Retinal pigment epithelial cell (primary cell): ENCODE results near the gene SEMA3D.

Experiments
- DNase-seq: peaks from one replicate; pipeline ENCODE4 v3.0.0-alpha.2; 2010; ENCODE audit warnings: low read depth
- H3K4me3 ChIP-seq: 2 replicates; pipeline ENCODE4 v1.5.1; 2011; ENCODE audit warnings: mild to moderate bottlenecking, low read length, control low read depth, moderate library complexity
- TF ChIP-seq, protein P1 (sequence below): conservative IDR thresholded peaks from 2 replicates; pipeline ENCODE4 v1.5.1; 2011; ENCODE audit warnings: low read depth, low read length, control low read depth, inconsistent platforms

SEMA3D gene

GRCh38 chr7:85094046-85094725 lies 92.7 kb downstream of the SEMA3D start:
- DNase-seq, result no peak
- H3K4me3 ChIP-seq, result no peak overlapping the region
- TF ChIP-seq, protein P1, sequence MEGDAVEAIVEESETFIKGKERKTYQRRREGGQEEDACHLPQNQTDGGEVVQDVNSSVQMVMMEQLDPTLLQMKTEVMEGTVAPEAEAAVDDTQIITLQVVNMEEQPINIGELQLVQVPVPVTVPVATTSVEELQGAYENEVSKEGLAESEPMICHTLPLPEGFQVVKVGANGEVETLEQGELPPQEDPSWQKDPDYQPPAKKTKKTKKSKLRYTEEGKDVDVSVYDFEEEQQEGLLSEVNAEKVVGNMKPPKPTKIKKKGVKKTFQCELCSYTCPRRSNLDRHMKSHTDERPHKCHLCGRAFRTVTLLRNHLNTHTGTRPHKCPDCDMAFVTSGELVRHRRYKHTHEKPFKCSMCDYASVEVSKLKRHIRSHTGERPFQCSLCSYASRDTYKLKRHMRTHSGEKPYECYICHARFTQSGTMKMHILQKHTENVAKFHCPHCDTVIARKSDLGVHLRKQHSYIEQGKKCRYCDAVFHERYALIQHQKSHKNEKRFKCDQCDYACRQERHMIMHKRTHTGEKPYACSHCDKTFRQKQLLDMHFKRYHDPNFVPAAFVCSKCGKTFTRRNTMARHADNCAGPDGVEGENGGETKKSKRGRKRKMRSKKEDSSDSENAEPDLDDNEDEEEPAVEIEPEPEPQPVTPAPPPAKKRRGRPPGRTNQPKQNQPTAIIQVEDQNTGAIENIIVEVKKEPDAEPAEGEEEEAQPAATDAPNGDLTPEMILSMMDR, result no peak

DNA sequence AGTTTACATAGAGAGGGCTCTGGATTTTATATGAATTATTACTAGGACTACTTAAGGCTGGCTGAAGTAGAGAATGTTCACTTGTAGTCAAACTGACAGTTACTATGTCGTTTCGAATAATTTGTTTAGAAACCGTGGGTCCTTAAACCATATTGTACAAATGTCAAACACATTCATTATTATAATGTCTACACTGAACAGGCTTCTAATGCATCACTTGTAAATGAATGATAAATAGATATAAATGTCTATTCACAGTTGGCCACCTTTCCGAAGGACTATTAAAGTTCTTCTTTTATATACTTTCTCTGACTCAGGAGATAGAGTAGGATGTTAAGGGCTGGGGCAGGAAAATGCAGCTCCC lies 95.3 kb downstream of the SEMA3D start:
- no peak for DNase-seq
- no peak overlapping the region for H3K4me3 ChIP-seq
- TF ChIP-seq, protein P1, result no peak

DNA sequence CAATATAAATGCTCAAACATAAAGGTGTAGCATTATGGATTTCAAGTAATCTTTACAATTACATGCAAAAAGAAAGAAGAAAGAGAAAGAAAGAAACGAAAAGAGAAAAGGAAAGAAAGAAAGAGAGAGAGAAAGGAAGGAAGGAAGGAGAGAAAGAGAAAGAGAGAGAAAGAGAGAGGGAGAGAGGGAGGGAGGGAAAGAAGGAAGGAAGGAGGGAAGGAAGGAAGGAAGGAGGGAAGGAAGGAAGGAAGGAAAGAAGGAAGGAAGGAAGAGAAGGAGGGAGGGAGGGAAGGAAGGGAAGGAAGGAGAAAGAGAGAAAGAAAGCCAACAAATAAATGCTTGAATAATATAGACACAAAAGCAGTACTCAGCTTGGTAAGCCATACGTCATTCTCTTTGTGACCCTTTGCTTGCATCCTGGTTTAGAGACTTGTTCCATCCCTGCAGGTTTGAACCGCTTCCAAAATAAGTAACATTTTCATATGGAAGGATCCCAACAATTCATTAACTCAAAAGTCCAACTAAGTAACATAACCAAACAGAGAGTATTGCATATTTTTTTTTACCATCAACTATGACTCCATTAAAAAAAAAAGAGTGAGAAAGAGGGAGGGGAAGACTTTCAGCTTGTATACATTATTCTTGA lies 95.8 kb downstream of the SEMA3D start:
- TF ChIP-seq, protein P1, result no peak
- no peak overlapping the region for H3K4me3 ChIP-seq
- DNase-seq, result no peak

DNA sequence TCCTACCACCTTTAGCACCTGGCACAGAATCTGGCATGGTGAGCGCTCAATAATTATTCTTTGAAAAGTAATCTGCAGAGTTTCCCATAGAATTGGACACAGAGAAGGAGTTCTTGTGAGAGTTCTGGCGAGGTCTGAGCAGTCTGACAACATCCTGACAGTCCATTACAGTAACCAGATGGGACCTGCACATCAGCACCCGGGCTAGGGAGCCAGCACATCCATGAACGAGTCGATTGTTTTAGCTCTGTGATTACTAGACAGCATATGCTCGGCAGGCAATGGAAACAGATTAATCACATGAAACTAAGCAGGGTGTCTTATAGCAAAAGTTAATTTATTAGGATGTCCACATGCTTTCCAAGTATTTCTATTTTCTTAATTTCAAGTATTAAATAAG lies 96.7 kb downstream of the SEMA3D start:
- DNase-seq, result no peak
- TF ChIP-seq, protein P1, result no peak
- no peak overlapping the region for H3K4me3 ChIP-seq

DNA sequence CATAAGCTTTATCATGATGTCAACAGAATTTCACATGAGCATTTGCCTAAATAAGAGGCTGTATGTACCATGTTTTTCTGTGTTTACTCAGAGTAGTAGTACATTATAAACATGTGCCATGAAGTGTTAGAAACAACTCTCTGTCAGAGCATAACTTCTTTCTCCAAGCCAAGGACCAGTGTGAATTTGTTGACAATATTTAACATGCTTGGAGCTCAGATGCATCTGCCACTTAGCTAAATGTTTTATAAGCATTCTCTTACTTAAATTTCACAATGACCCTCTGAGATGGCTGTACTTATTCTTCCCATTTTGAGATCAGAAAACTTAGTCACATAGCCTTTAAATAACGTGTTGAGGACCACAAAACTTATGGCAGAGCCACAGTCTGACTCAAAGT lies 105.0 kb downstream of the SEMA3D start:
- H3K4me3 ChIP-seq, result no peak overlapping the region
- no peak for DNase-seq
- TF ChIP-seq, protein P1, result no peak

- TF ChIP-seq, protein P1, result no peak
- H3K4me3 ChIP-seq, result no peak overlapping the region
- DNase-seq, result no peak
Measured at GRCh38 chr7:85081392-85081791, 105.5 kb downstream of the SEMA3D start.

DNA sequence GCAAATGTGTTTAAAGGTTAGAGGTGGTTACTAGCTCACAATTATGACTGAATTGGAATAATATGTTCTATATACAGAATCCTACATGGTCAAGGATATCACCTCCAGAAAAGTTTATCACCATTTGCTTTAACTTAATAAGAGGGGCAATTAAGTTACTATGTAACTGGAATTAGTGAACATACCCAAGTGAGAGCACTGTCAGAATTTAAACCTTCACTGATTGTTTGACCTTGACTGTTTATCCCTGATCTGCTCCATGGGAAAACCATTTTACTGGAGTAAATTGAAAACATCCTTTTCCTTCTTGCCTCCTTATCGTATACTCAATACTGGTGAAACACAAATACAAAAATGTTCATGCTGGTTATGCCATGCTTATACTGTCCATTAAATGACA lies 107.4 kb downstream of the SEMA3D start:
- no peak for DNase-seq
- TF ChIP-seq, protein P1, result no peak

More for the DNA sequence above, 107.4 kb downstream of the SEMA3D start:
- no peak overlapping the region for H3K4me3 ChIP-seq
